ENCODE data around the gene METTL22.

DNA sequence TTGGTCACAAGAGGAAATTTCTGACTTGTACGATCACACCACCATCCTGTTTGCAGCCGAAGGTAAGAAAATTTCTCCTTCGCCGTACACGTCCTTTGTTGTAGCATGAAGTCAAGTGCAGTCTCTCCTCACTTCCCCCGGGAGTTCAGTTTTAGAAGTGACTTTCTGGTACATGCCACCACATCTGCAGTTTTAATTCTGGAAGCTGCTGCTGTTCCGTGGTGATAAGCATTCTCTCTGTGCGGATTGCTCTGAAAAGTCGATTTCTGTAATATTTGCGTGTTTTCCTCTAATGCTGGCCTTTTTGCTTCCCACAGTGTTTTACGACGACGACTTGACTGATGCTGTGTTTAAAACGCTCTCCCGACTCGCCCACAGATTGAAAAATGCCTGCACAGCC is 20.6 kb downstream of the METTL22 start:
- TF ChIP-seq, protein P1, sequence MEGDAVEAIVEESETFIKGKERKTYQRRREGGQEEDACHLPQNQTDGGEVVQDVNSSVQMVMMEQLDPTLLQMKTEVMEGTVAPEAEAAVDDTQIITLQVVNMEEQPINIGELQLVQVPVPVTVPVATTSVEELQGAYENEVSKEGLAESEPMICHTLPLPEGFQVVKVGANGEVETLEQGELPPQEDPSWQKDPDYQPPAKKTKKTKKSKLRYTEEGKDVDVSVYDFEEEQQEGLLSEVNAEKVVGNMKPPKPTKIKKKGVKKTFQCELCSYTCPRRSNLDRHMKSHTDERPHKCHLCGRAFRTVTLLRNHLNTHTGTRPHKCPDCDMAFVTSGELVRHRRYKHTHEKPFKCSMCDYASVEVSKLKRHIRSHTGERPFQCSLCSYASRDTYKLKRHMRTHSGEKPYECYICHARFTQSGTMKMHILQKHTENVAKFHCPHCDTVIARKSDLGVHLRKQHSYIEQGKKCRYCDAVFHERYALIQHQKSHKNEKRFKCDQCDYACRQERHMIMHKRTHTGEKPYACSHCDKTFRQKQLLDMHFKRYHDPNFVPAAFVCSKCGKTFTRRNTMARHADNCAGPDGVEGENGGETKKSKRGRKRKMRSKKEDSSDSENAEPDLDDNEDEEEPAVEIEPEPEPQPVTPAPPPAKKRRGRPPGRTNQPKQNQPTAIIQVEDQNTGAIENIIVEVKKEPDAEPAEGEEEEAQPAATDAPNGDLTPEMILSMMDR (conservative IDR thresholded peaks at IDR 0.05; ENCODE audit: low read depth, low read length): no peak
- TF ChIP-seq EZH2phosphoT487 (IDR thresholded peaks at IDR 0.05; ENCODE audit: borderline replicate concordance, low read length) (no peak), EZH2 (IDR thresholded peaks at IDR 0.05; ENCODE audit: low read length, unreplicated experiment) (no peak)

Data from PC-3 (cell line).